Smooth muscle cell (in vitro differentiated cells): ENCODE data around the gene KRTAP12-2. TPM values are rescaled to one million over a fixed set of nuclear protein-coding genes. Genes with fewer than 3 reads are reported as not detected.

Source experiments
- DNase-seq: peaks from one replicate; lab custom pipeline; 2025; ENCODE audit not compliant: unreplicated experiment; lab: John Stamatoyannopoulos, UW
- H2AFZ ChIP-seq: fragments of 200-600 bp; sonication (generic); 2 replicates; pipeline ENCODE4 v1.6.0; 2016; ENCODE audit warnings: antibody characterized with exemption, low read depth, mild to moderate bottlenecking
- H3F3A ChIP-seq: fragments of 200-600 bp; sonication (generic); 2 replicates; pipeline ENCODE4 v1.6.0; 2017; ENCODE audit warnings: antibody characterized with exemption, low read depth
- H3K27ac ChIP-seq: fragments of 200-600 bp; sonication (generic); 2 replicates; pipeline ENCODE4 v1.5.1; 2016; ENCODE audit warnings: low read depth, mild to moderate bottlenecking
- H3K27me3 ChIP-seq: fragments of 200-600 bp; sonication (generic); 2 replicates; pipeline ENCODE4 v1.6.1; 2016; ENCODE audit warnings: low read depth, mild to moderate bottlenecking
- H3K36me3 ChIP-seq: fragments of 200-600 bp; sonication (generic); 2 replicates; pipeline ENCODE4 v1.5.1; 2016; ENCODE audit warnings: low read depth
- H3K4me1 ChIP-seq: fragments of 200-600 bp; sonication (generic); 2 replicates; pipeline ENCODE4 v1.5.1; 2016; ENCODE audit warnings: low read depth
- H3K4me2 ChIP-seq: fragments of 200-600 bp; sonication (generic); 2 replicates; pipeline ENCODE4 v1.6.0; 2016; ENCODE audit warnings: mild to moderate bottlenecking
- H3K4me3 ChIP-seq: fragments of 200-600 bp; sonication (generic); 2 replicates; pipeline ENCODE4 v1.5.1; 2016; ENCODE audit warnings: mild to moderate bottlenecking
- H3K79me2 ChIP-seq: fragments of 200-600 bp; sonication (generic); 2 replicates; pipeline ENCODE4 v1.6.0; 2016; ENCODE audit warnings: low read depth, mild to moderate bottlenecking
- H3K9ac ChIP-seq: fragments of 200-600 bp; sonication (generic); 2 replicates; pipeline ENCODE4 v1.6.0; 2016; ENCODE audit warnings: low read depth
- H3K9me3 ChIP-seq: fragments of 200-600 bp; sonication (generic); replicated peaks from 2 replicates; pipeline ENCODE4 v1.5.1; 2016; ENCODE audit warnings: low read depth
- H4K20me1 ChIP-seq: fragments of 200-600 bp; sonication (generic); 2 replicates; pipeline ENCODE4 v1.6.0; 2016; ENCODE audit warnings: low read depth
- WGBS: methylation state at CpG from one replicate; pipeline ENCODE4 v1.1.7; 2016; ENCODE audit warnings: low lambda C conversion rate; 5-methylcytosine and 5-hydroxymethylcytosine counted together
- polyA plus RNA-seq: library from polyadenylated mRNA; unstranded; fragments of >200 nt; fragmentation: Nextera tagmentation; extraction: Ambion mirVana; gene quantifications from 2 replicates; pipeline ENCODE4 v1.2.1, GENCODE V29; 2016
- total RNA-seq: library from RNA; depleted of rRNA; stranded (reverse); fragments of >200 nt; gene quantifications from 2 replicates; pipeline ENCODE4 v1.2.3, GENCODE V29; 2014
- TF ChIP-seq, protein P1 (sequence below): fragments of 200-600 bp; sonication (generic); IDR thresholded peaks from 2 replicates; pipeline ENCODE4 v1.5.1; 2017; ENCODE audit warnings: borderline replicate concordance, mild to moderate bottlenecking, antibody characterized with exemption; ENCODE audit not compliant: insufficient read depth, poor library complexity, severe bottlenecking

Gene KRTAP12-2
- total and polyA plus RNA-seq, 2 experiments from 2014 or later = not detected

DNA sequence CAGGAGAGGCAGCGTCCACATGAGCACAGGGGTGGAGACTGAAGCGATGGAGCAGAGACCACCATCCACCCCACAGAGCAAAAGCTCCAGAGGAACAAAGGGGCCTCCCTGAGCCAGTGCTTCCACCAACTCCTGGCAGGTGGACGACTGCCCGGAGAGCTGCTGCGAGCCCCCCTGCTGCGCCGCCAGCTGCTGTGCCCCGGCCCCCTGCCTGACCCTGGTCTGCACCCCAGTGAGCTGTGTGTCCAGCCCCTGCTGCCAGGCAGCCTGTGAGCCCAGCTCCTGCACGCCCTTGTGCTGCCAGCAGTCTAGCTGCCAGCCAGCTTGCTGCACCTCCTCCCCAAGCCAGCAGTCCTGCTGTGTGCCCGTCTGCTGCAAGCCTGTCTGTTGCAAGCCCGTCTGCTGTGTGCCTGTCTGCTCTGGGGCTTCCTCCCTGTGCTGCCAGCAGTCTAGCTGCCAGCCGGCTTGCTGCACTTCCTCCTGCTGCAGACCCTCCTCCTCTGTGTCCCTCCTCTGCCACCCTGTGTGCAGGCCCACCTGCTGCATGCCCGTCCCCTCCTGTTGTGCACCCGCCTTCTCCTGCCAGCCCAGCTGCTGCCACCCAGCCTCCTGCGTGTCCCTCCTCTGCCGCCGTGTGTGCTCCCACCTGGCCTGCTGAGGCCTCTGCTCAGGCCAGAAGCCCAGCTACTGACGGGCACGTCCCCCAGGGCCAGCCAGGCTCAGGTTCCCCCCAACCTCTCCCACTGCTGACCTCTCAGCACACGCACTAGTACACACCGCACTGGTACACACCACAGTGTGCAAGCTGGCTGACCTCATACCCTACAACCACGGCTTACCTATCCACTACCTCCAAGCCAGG is 35.6 kb upstream of the KRTAP12-2 start:
- no peak for DNase-seq
- no peaks in the 10 kb centered on the region for H3K79me2 ChIP-seq
- no peak overlapping the region for H2AFZ ChIP-seq
- TF ChIP-seq, protein P1, sequence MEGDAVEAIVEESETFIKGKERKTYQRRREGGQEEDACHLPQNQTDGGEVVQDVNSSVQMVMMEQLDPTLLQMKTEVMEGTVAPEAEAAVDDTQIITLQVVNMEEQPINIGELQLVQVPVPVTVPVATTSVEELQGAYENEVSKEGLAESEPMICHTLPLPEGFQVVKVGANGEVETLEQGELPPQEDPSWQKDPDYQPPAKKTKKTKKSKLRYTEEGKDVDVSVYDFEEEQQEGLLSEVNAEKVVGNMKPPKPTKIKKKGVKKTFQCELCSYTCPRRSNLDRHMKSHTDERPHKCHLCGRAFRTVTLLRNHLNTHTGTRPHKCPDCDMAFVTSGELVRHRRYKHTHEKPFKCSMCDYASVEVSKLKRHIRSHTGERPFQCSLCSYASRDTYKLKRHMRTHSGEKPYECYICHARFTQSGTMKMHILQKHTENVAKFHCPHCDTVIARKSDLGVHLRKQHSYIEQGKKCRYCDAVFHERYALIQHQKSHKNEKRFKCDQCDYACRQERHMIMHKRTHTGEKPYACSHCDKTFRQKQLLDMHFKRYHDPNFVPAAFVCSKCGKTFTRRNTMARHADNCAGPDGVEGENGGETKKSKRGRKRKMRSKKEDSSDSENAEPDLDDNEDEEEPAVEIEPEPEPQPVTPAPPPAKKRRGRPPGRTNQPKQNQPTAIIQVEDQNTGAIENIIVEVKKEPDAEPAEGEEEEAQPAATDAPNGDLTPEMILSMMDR = no peak
- H3K36me3 ChIP-seq = no peaks in the 10 kb centered on the region
- H3K27me3 ChIP-seq = peaks cover 43% of the 10 kb centered on the region
- no peak overlapping the region for H3K27ac ChIP-seq
- no peak overlapping the region for H3K4me3 ChIP-seq
- WGBS = 89% methylated on average over 20 of the region's 22 CpGs
- H3F3A ChIP-seq = no peaks in the 10 kb centered on the region
- peaks cover 16% of the 10 kb centered on the region for H3K4me1 ChIP-seq
- no peaks in the 10 kb centered on the region for H4K20me1 ChIP-seq
- H3K9ac ChIP-seq = no peak overlapping the region
- no peaks in the 10 kb centered on the region for H3K9me3 ChIP-seq
- H3K4me2 ChIP-seq = no peak overlapping the region

DNA sequence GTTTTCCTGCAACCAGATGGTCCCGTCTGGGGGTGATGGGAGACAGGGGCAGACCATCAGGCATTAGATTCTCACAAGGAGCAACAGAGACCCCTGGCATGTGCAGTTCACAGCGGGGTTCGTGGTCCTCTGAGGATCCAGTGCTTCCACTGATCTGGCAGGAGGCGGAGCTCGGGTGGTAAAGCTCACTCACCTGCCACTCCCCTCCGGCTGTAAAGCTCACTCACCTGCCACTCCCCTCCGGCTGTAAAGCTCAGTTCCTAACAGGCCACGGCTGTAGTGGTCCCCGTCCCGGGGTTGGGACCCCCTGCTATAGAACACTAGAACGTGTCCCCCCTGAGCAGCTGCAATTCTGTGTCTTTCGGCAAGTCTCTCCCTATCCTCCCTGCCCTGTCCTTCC is 34.8 kb upstream of the KRTAP12-2 start:
- DNase-seq = no peak
- 64% methylated on average over 12 of the region's 12 CpGs for WGBS
- Histone ChIP-seq H3F3A (no peaks in the 10 kb centered on the region), H3K9me3 (no peaks in the 10 kb centered on the region), H2AFZ (no peak overlapping the region), H3K4me3 (no peak overlapping the region), H3K27me3 (peaks cover 35% of the 10 kb centered on the region), H3K4me2 (no peak overlapping the region), H4K20me1 (no peaks in the 10 kb centered on the region), H3K27ac (no peak overlapping the region), H3K4me1 (peaks cover 14% of the 10 kb centered on the region), H3K36me3 (no peaks in the 10 kb centered on the region), H3K79me2 (no peaks in the 10 kb centered on the region), H3K9ac (no peak overlapping the region)
- TF ChIP-seq, protein P1 = no peak

GRCh38 chr21:44701023-44701400 is 34.3 kb upstream of the KRTAP12-2 start:
- TF ChIP-seq, protein P1 = no peak
- no peaks in the 10 kb centered on the region for H3K79me2 ChIP-seq
- peaks cover 30% of the 10 kb centered on the region for H3K27me3 ChIP-seq

More at GRCh38 chr21:44701023-44701400, 34.3 kb upstream of the KRTAP12-2 start:
- H3K4me2 ChIP-seq = no peak overlapping the region
- H3K27ac ChIP-seq = no peak overlapping the region
- H3F3A ChIP-seq = no peaks in the 10 kb centered on the region
- DNase-seq = no peak
- H3K4me3 ChIP-seq = no peak overlapping the region
- H3K4me1 ChIP-seq = peaks cover 14% of the 10 kb centered on the region
- no peaks in the 10 kb centered on the region for H3K36me3 ChIP-seq
- H4K20me1 ChIP-seq = no peaks in the 10 kb centered on the region
- no peaks in the 10 kb centered on the region for H3K9me3 ChIP-seq
- H2AFZ ChIP-seq = no peak overlapping the region
- 88% methylated on average over 14 of the region's 14 CpGs for WGBS
- no peak overlapping the region for H3K9ac ChIP-seq
